Retinal pigment epithelial cell (primary cell): Measurements from ENCODE around the gene CLDN9.

Experiments
- DNase-seq: peaks from one replicate; pipeline ENCODE4 v3.0.0-alpha.2; 2010; ENCODE audit warnings: low read depth
- H3K4me3 ChIP-seq: 2 replicates; pipeline ENCODE4 v1.5.1; 2011; ENCODE audit warnings: mild to moderate bottlenecking, low read length, control low read depth, moderate library complexity
- CTCF ChIP-seq: conservative IDR thresholded peaks from 2 replicates; pipeline ENCODE4 v1.5.1; 2011; ENCODE audit warnings: low read depth, low read length, control low read depth, inconsistent platforms

The CLDN9 gene

GRCh38 chr16:3060339-3061127 lies 47.8 kb downstream of the CLDN9 start:
- no peak for TF ChIP-seq CTCF
- no peak for DNase-seq
- H3K4me3 ChIP-seq: no peak overlapping the region

GRCh38 chr16:3062553-3062952 lies 49.8 kb downstream of the CLDN9 start:
- no peak for DNase-seq
- no peak for TF ChIP-seq CTCF
- H3K4me3 ChIP-seq: no peak overlapping the region

- H3K4me3 ChIP-seq: no peak overlapping the region
These were observed 51.1 kb downstream of the CLDN9 start for GRCh38 chr16:3063625-3064386.

More at GRCh38 chr16:3063625-3064386, 51.1 kb downstream of the CLDN9 start:
- DNase-seq: no peak
- no peak for TF ChIP-seq CTCF
